HG02571 (cell line): ENCODE measurements around the gene PDE4B.
"Not testable (repeated sequence)": the region's sequence is repeated elsewhere in the genome, so short reads cannot be mapped to it uniquely, and the experiment has no call there.

Experiments
- ATAC-seq: cut with Tn5 transposase; IDR thresholded peaks from one replicate; pipeline ENCODE4 v1.9.1; 2021; ENCODE audit warnings: mild to moderate bottlenecking, moderate library complexity; ENCODE audit not compliant: unreplicated experiment

Gene PDE4B

GRCh38 chr1:65813956-65814355 is 21.3 kb downstream of the PDE4B start:
- ATAC-seq = no peak

GRCh38 chr1:65814752-65815151 is 22.1 kb downstream of the PDE4B start:
- no peak for ATAC-seq

- no peak for ATAC-seq
Observed at GRCh38 chr1:65817891-65818290, 25.2 kb downstream of the PDE4B start.

GRCh38 chr1:65818966-65819365 is 26.3 kb downstream of the PDE4B start:
- ATAC-seq = no peak

GRCh38 chr1:65820983-65821382 is 28.3 kb downstream of the PDE4B start:
- no peak for ATAC-seq

- ATAC-seq = no peak
Observed at GRCh38 chr1:65821386-65821785, 28.7 kb downstream of the PDE4B start.

- no peak for ATAC-seq
Observed at GRCh38 chr1:65824103-65824502, 31.4 kb downstream of the PDE4B start.

GRCh38 chr1:65825741-65826140 is 33.0 kb downstream of the PDE4B start:
- no peak for ATAC-seq

- ATAC-seq = no peak
Observed at GRCh38 chr1:65826782-65827181, 34.1 kb downstream of the PDE4B start.

GRCh38 chr1:65827346-65827745 is 34.7 kb downstream of the PDE4B start:
- ATAC-seq = no peak

- no peak for ATAC-seq
Observed at GRCh38 chr1:65830306-65830705, 37.6 kb downstream of the PDE4B start.

GRCh38 chr1:65832296-65832695 is 39.6 kb downstream of the PDE4B start:
- ATAC-seq = no peak

- ATAC-seq = no peak
Observed at GRCh38 chr1:65836686-65837085, 44.0 kb downstream of the PDE4B start.

- ATAC-seq = no peak
Observed at GRCh38 chr1:65840683-65841082, 48.0 kb downstream of the PDE4B start.

GRCh38 chr1:65844296-65844695 is 51.6 kb downstream of the PDE4B start:
- ATAC-seq = no peak

- no peak for ATAC-seq
Observed at GRCh38 chr1:65844821-65845534, 52.3 kb downstream of the PDE4B start.

GRCh38 chr1:65845535-65846060 is 52.9 kb downstream of the PDE4B start:
- ATAC-seq = no peak

GRCh38 chr1:65846866-65847265 is 54.2 kb downstream of the PDE4B start:
- ATAC-seq = no peak

GRCh38 chr1:65850281-65850680 is 57.6 kb downstream of the PDE4B start:
- ATAC-seq = no peak

- ATAC-seq = not testable (repeated sequence)
Observed at GRCh38 chr1:65856591-65856990, 63.9 kb downstream of the PDE4B start.

GRCh38 chr1:65866439-65866838 is 73.7 kb downstream of the PDE4B start:
- ATAC-seq = no peak

GRCh38 chr1:65872301-65872700 is 79.6 kb downstream of the PDE4B start:
- ATAC-seq = no peak

- not testable (repeated sequence) for ATAC-seq
Observed at GRCh38 chr1:65878342-65878741, 85.6 kb downstream of the PDE4B start.
